GDM1 (cell line): Measurements from ENCODE around the gene AEBP1.

Experiments used
- DNase-seq: peaks from one replicate; lab custom pipeline; 2025; lab: John Stamatoyannopoulos, UW

Gene AEBP1

DNA sequence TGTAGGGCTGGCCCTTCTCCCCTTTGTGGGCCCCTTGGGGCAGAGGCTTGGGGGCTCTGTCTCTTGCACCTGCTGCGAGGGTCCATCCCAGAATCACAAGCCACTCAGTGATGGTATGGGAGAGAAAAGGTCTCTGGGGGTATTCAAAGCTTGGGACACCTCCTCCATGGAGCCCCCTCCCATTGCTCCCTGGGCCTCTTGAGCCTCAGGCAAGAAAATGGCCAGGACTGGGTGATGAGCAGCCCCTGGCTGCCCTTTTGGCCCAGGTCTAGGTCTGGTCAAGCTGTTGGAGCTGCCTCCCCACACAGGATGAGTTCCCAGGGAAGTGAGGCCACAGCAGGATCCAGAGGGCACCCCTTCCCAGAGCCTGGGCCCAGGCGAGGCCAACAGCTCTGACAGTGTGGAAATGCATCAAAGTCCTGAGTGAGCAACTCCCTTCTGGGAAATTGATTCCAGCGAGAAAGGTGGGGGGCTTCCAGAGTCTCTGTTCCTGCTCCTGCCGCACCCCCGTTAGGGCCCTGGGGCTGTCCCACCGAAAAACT is 40.4 kb downstream of the AEBP1 start:
- no peak for DNase-seq

DNA sequence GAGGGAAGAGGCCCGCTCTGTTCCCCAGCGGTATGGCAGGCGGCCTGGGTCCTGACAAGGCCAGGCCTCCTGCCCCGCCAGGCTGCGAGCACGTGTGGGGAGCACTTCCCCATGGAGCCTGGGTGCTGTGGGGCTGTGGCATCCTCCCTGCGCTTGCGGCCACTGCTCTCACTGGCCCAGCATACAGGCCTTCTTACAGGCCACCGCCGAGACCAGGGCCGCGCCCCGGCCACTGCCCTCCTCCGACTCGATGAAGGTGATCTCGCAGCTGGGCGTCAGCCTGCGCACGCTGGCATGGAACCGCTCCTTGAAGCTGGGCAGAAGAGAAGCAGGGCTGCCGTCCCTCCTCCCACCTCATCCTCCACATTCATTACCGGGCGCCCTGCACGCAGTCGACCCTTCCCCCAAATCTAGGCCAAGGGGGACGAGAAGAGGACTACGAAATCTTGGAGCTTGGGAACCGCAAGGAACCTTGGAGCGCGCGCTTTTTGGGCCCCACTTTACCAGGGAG is 40.9 kb downstream of the AEBP1 start:
- DNase-seq, result no peak

DNA sequence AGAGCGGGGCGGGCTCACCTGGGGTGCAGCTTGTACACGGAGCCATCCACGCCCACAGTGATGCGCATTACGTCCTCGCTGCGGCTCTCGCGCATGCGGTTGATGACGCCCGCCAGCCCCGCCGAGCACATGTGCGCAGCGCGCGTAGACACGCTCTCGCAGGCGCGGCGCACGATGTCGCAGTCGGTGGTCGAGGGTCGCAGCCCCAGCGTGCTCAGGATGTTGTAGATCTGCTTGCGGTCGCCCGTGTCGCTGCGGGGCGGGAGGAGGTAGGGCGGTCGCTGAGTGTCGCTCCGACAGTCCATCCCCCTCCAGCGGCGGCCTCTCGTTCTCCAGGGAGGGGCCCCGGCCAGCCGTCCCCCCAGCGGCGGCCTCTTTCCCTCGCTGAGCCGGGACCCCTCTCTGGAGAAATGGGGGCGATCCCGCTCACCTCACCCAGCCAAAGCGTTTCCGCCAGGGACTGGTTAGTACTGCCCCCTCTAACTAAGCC is 41.4 kb downstream of the AEBP1 start:
- DNase-seq, result no peak

GRCh38 chr7:44145969-44146911 is 42.1 kb downstream of the AEBP1 start:
- DNase-seq, result no peak

- DNase-seq, result no peak
Observed at GRCh38 chr7:44147026-44147991, 43.2 kb downstream of the AEBP1 start.

DNA sequence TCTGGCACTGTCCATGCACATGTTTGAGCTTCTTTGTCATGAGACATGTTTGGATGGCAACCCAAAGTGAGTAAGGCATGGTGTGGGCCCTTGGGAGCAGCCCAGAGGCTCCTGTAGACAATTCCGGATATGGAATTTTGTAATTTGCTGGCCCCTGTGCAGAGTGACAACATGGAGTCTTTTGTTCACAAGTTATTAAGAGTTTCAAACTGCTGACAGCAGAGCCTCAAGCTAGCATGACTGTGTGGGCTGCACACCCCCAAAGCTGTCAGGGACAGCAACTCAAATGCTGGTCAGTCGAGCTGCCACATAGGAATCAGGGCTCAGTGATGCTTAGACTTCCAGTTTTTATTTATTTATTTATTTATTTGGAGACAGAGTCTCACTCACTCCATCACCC is 44.0 kb downstream of the AEBP1 start:
- DNase-seq, result no peak

DNA sequence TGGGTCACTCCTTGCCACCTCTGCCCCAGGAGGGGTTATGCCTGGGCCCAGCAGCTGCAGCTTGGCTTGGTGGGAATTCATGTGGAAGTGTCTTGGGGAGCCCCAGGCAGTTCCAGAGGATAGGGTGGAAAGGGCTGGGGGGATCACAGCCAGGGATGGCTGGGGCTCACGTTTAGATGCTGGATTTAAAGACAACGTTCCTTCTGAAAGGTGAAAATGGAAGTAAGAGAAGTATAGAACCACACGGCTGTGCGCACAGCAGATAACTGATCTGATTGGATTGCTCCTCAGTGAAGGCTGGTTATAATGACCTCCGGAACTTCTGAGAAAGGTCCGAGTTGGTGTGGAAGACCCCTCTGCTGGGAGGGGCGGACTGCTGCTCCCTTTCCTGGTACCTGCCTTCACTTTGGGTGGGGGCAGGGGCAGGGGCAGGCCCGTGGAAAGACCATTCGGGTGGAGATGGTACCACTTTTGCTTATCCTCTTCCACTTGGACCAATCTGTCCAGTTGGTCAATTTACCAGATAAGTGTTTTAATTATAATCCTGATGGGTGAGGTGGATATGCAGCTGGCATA is 44.9 kb downstream of the AEBP1 start:
- DNase-seq, result no peak

- DNase-seq, result no peak
Observed at GRCh38 chr7:44149571-44150465, 45.7 kb downstream of the AEBP1 start.

- DNase-seq, result no peak
Observed at GRCh38 chr7:44150466-44150832, 46.3 kb downstream of the AEBP1 start.

DNA sequence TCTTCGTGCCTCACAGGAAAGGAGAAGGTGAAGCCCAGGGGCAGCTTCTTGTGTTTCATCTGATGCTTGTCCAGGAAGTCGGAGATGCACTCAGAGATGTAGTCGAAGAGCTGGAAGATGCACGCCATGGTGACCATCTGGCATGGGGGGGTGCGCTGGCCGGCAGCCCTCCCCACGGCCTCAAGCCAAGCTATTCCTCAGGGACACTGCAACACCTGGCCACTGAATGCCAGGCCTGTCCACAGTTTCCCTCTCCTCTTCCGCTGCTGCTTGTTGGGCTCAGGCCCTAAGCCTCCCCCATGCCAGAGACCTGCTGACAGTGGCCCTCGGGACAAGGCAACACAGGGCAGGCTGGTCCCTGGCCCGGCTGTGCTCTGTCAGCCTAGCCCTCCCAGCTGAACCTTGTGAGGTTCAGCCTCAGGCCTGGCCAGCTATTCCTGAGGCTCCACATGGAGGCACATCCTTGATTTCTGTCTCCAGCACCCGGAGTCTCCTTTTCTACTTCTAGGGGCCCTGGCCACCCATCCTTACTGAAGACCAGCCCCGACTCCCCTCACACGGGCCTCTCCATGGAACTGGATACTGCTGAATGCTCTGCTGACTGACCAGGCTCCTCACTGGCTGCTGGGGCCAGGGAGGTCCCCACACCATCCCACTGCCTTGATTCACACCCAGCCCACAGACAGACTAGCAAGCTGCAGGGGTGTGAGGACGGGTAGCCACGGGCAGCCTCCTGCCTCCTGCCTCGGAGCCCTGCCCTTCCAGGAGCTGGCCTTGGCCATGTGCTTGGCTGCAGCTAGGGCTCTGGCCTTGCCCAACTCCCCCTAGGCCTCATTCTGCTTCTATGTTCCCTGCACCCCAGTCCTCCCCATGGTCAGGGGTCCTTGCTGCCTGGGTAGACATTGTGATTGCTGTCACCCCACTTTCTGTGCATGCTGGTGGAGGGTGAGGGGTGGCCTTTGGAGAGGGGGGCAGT is 47.1 kb downstream of the AEBP1 start:
- DNase-seq, result no peak

- DNase-seq, result no peak
Observed at GRCh38 chr7:44151956-44152355, 47.8 kb downstream of the AEBP1 start.

- DNase-seq, result no peak
Observed at GRCh38 chr7:44152971-44153947, 49.1 kb downstream of the AEBP1 start.

GRCh38 chr7:44153948-44154335 is 49.8 kb downstream of the AEBP1 start:
- no peak for DNase-seq

DNA sequence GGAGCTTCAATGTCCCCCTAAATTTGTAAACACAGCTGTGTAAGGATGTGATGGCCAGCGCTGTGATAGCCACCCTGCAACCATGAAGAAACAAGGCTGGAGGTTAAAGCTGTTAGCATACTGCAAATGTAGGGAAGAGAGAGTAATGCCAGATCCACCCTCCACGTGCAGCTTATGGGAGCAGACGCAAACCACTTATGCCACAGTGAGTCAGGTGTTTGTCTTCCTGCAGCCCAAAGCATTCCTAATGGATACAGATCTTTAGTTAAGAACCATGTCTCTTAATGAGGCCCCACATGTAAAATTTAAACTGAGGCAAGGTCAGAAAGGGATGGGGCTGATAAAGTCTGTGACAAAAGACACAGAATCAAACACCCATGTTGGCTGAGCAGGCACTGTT is 50.6 kb downstream of the AEBP1 start:
- no peak for DNase-seq

DNA sequence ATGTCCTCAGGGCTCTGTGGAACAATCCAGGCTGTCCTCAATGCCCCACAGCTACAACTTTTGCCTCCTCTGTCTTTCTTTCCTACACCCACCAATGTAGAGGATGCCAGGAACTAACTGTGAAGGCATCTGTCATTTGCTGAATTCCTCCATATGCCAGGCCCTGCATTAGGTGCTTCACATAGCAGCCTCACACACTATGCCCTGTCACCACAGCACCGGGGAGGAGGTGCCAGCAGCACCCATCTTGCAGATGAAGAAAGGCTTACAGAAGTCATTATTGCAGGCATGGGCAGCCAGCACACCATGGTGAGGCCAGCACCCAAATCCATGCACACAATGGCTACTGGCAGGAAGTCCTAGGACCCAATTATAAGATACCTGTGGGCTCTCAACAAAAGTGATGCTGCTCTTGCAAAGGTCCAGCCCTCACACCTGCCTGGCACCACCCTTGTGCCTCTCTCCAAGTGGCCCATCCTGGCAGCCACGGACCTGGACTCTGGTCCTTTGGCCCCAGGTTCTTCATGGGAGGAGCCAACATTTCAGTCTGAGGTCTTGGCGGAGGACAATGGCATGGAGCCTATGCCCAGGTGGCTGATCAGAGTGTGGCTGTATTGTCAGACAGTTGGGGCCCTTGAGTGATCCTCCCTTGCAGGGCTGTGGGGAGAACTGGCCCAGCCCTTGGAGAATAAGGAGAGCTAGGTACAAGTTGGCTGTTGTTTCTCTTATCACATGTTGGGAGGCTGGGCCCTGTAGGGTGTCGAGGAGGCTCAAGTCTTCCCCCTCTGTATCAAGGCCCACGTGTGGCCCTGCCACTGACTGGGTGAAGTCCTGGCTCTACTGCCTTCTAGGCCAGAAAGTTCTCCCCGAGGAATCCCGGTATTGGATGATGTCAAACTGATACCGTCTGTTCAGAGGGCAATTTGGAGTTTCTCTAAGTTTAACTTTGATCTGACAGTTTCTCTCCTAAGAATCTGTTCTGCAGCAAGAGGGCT is 51.3 kb downstream of the AEBP1 start:
- no peak for DNase-seq

GRCh38 chr7:44156453-44157010 is 52.4 kb downstream of the AEBP1 start:
- DNase-seq, result no peak
